ENCODE results near the gene EDDM13. TPM values are rescaled to one million over a fixed set of nuclear protein-coding genes. Genes with fewer than 3 reads are reported as not detected.
A peak's percentile ranks its signal among the peaks of the same experiment; 100 is the strongest.
"Not testable (repeated sequence)": the region's sequence is repeated elsewhere in the genome, so short reads cannot be mapped to it uniquely, and the experiment has no call there.

The EDDM13 gene, protein sequence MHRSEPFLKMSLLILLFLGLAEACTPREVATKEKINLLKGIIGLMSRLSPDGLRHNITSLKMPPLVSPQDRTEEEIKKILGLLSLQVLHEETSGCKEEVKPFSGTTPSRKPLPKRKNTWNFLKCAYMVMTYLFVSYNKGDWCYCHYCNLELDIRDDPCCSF
- 0.29 and 0.51 TPM in 2 replicates for total RNA-seq

DNA sequence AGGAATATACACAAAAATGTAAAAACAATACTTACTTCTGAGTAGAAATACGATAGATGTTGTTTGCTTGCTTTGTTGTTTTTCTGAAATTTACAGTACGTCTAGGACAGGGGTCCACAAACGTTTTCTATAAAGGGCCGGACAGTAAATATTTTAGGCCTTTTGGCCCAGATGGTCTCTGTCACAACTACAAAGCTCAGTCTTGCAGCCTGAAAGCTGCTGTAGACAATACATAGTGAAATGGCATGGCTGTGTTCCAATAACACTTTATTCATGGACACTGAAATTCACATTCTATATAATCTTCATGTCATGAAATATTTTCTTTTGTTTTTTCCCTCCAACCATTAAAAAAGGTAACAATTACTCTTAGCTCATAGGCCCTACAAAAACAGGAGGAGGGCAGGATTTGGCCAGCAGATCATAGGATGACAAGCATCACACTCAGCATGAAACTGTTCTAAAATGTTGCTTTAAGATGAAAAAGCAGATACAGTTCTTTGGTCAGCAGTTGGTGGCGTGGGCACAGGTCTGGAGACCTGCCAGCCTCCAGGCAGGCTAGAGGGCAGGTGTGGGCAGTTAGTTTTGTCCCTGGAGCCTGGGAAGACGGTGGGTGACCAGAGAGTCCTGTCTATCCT lies at the start of gene EDDM13:
EDDM13 (plus strand) TSS at position 588 of the 638 bp plus-strand sequence. CDS start 87 bp downstream, outside the sequence.
- peak within 1 kb of the TSS; percentile 8 for H3K27ac Mint-ChIP-seq
- no peak for DNase-seq (ENCODE audit: low spot score)
- peaks cover 4% of the 10 kb centered on the region for H3K9me3 Mint-ChIP-seq
- no peaks in the 10 kb centered on the region for H3K36me3 Mint-ChIP-seq (ENCODE audit: low read depth)
- no peaks in the 10 kb centered on the region for H3K4me1 Mint-ChIP-seq (ENCODE audit: low read depth)
- intact Hi-C loops (cut with micrococcal nuclease): no loop called here
- H3K4me3 Mint-ChIP-seq: no peak within 1 kb of the TSS
- no peaks in the 10 kb centered on the region for H3K27me3 Mint-ChIP-seq (ENCODE audit: insufficient read depth)

DNA sequence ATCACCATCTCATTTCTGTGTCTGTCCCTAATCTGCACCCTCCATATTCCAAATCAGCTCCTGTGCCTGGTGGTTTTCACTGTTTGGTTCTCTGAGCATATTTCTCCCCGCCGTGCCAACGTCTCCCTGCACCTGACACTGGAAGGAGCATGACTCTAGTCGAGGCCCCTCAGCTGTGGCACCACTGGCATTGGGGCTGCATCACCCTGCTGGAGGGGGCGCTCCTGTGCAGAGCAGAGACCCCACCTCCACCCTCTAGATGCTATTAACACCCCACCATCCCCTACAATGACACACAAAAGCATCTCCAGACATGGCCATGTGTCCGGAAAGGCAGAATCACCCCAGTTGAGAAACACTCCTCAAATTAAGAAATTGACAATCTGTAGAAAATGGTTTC lies 49.6 kb upstream of the EDDM13 start:
- H3K27ac Mint-ChIP-seq: no peak overlapping the region
- intact Hi-C loops (cut with micrococcal nuclease): no loop called here

DNA sequence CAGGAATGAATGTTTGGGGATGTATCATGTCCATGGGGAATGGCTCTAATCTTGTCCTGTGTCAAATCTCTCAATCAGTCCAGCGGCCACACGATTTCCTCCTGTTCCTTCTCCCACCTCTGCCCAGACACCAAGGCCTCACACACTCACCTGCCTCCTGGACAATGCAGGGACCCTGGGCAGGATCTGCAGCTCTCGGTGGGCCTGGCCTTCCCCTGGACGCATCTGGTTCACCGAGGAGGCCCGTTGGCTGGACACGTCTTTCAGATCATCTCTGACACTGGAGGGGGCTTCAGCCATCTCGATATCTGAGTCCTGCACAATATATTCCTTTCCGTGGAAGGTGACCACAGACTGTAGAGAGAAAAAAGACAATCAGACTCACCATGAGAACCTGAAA lies 49.1 kb upstream of the EDDM13 start:
- Mint-ChIP-seq H3K27me3 (ENCODE audit: insufficient read depth) (no peaks in the 10 kb centered on the region), H3K9me3 (no peaks in the 10 kb centered on the region), H3K27ac (no peak overlapping the region), H3K36me3 (ENCODE audit: low read depth) (no peaks in the 10 kb centered on the region), H3K4me1 (ENCODE audit: low read depth) (no peaks in the 10 kb centered on the region), H3K4me3 (no peak overlapping the region)
- DNase-seq (ENCODE audit: low spot score): no peak
- intact Hi-C loops (cut with micrococcal nuclease): no loop called here

More for the DNA sequence above, 49.6 kb upstream of the EDDM13 start:
- no peak overlapping the region for H3K4me3 Mint-ChIP-seq
- no peaks in the 10 kb centered on the region for H3K36me3 Mint-ChIP-seq (ENCODE audit: low read depth)
- H3K4me1 Mint-ChIP-seq (ENCODE audit: low read depth): no peaks in the 10 kb centered on the region
- no peaks in the 10 kb centered on the region for H3K9me3 Mint-ChIP-seq
- H3K27me3 Mint-ChIP-seq (ENCODE audit: insufficient read depth): no peaks in the 10 kb centered on the region
- DNase-seq (ENCODE audit: low spot score): no peak

DNA sequence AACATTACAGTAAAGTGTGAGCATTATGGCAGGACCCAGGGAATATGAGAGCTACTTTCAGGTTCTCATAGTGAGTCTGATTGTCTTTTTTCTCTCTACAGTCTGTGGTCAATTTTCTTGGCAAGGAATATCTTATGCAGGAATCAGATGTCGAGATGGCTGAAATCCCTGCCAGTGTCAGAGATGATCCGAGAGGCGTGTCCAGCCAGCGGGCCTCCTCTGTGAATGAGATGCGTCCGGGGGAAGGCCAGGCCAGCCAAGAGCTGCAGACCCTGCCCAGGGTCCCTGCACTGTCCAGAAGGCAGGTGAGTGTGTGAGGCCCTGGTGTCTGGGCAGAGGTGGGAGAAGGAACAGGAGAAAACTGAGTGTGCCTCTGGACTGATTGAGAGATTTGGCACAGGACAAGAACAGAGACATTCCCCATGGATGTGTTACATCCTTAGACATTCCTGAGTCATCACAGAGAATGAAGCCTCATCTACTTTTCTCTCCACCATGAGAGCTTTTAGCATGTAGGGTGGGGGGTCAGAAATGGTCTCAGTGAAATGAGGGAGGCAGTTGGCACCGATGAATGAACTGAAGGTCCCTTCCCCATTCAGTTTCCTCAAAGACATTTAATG lies 27.3 kb upstream of the EDDM13 start:
- Mint-ChIP-seq H3K9me3 (no peaks in the 10 kb centered on the region), H3K36me3 (ENCODE audit: low read depth) (no peaks in the 10 kb centered on the region), H3K4me1 (ENCODE audit: low read depth) (no peaks in the 10 kb centered on the region), H3K27ac (no peak overlapping the region), H3K4me3 (no peak overlapping the region), H3K27me3 (ENCODE audit: insufficient read depth) (no peaks in the 10 kb centered on the region)
- intact Hi-C loops (cut with micrococcal nuclease): no loop called here
- no peak for DNase-seq (ENCODE audit: low spot score)

DNA sequence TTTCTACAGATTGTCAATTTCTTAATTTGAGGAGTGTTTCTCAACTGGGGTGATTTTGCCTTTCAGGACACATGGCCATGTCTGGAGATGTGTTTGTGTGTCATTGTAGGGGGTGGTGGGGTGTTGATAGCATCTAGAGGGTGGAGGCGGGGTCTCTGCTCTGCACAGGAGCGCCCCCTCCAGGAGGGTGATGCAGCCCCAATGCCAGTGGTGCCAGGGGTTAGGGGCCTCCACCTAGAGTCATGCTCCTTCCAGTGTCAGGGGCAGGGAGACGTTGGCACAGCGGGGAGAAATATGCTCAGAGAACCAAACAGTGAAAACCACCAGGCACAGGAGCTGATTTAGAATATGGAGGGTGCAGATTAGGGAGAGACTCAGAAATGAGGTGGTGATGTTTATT lies 26.8 kb upstream of the EDDM13 start:
- H3K4me3 Mint-ChIP-seq; H3K36me3 Mint-ChIP-seq (ENCODE audit: low read depth); intact Hi-C loops (cut with micrococcal nuclease); DNase-seq (ENCODE audit: low spot score); H3K4me1 Mint-ChIP-seq (ENCODE audit: low read depth); H3K9me3 Mint-ChIP-seq; H3K27me3 Mint-ChIP-seq (ENCODE audit: insufficient read depth); H3K27ac Mint-ChIP-seq: not testable (repeated sequence)

DNA sequence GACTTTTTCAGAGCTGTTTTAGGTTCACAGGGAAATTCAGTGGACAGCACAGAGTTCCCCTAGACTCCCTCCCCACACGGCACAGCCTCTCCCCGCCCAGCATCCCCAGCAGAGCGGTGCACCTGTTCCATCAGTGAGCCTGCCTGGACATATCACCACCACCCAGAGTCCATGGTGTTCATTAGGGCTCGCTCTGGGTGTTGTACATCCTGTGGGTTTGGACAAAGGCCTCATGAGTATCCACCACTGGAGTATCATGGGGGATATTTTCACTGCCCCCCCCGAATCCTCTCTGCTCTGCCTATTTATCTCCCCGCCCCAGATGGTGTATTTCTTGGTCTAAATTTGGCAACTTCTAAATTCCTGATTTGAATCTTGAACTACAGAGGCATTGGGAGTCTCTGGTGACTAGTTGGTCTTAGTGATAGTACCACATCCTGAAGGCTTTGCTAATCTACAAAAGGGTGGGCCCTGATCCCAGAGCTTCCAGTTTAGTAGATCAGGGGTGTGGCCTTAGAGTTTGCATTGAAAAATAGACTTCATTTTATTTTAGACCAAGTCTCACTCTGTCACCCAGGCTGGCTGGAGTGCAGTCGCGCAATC lies 23.7 kb upstream of the EDDM13 start:
- intact Hi-C loops (cut with micrococcal nuclease); DNase-seq (ENCODE audit: low spot score); H3K36me3 Mint-ChIP-seq (ENCODE audit: low read depth); H3K4me1 Mint-ChIP-seq (ENCODE audit: low read depth); H3K4me3 Mint-ChIP-seq; H3K27ac Mint-ChIP-seq; H3K9me3 Mint-ChIP-seq; H3K27me3 Mint-ChIP-seq (ENCODE audit: insufficient read depth): not testable (repeated sequence)

DNA sequence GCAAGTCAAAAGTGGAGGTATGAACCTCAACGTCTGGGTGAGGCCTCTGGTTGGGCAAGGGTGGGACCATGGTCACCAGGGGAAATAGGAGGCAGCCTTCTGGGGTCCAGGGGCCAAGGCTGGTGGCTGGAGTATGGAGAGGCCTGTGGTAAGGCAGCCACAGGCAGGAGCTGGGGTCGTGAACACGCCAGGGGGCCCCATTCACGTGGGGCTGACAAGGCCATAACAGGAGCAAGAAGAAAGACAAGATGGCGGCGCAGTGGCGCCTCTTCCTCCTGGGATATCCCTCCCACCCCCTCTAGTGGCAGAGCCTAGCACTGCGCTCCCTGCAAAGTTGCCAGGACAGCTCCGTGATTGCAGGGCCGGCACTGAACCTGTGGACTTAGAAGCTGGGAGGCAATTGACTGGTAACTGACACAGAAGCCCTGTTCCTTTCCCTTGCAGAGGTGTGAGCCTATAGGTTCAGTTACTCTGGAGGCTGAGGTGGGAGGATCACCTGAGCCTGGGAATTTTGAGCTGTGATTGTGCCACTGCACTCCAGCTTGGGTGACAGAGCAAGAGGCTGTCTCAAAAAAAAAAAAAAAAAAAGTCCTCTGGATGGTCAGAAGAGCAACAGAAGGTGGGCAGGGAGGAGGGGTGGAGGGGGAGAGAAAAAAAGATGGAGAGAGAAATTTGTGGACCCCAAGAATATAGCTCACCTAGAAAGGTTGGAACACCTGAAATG lies 19.7 kb upstream of the EDDM13 start:
- Mint-ChIP-seq H3K4me1 (ENCODE audit: low read depth) (no peaks in the 10 kb centered on the region), H3K27ac (no peak overlapping the region), H3K36me3 (ENCODE audit: low read depth) (no peaks in the 10 kb centered on the region), H3K4me3 (no peak overlapping the region), H3K27me3 (ENCODE audit: insufficient read depth) (no peaks in the 10 kb centered on the region), H3K9me3 (peaks cover 8% of the 10 kb centered on the region)
- peak; percentile 45 for DNase-seq (ENCODE audit: low spot score)
- intact Hi-C loops (cut with micrococcal nuclease): loop anchor here (1.0 to 2.0 kb wide), 5 partner anchors 62 to 186 kb away; partner anchors contain the start of gene ZSCAN5A

DNA sequence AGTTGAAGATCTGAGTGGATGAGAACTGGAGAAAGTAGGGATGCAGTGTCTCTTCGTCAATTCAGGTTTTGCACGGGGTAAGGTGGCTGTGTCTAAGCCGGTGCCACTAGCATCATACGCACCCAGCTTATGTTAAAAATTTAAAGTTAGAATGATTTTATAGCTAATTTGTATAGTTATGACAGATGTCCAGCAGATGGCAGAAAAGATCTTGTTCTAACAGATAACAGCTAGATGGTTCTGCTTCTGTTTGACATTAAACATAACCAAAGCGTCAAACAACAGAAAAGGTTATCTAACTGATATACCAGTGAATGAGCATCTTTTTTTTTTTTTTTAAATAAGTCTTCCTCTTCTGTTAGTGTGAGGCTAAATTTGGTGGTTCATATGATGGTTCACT lies 18.8 kb upstream of the EDDM13 start:
- H3K36me3 Mint-ChIP-seq (ENCODE audit: low read depth): no peaks in the 10 kb centered on the region
- no peak for DNase-seq (ENCODE audit: low spot score)
- peaks cover 8% of the 10 kb centered on the region for H3K9me3 Mint-ChIP-seq
- H3K27me3 Mint-ChIP-seq (ENCODE audit: insufficient read depth): no peaks in the 10 kb centered on the region
- H3K4me1 Mint-ChIP-seq (ENCODE audit: low read depth): no peaks in the 10 kb centered on the region
- no peak overlapping the region for H3K4me3 Mint-ChIP-seq
- intact Hi-C loops (cut with micrococcal nuclease): loop anchor here (1.0 to 2.0 kb wide), 5 partner anchors 61 to 187 kb away; partner anchors contain the start of gene ZSCAN5A
- no peak overlapping the region for H3K27ac Mint-ChIP-seq

DNA sequence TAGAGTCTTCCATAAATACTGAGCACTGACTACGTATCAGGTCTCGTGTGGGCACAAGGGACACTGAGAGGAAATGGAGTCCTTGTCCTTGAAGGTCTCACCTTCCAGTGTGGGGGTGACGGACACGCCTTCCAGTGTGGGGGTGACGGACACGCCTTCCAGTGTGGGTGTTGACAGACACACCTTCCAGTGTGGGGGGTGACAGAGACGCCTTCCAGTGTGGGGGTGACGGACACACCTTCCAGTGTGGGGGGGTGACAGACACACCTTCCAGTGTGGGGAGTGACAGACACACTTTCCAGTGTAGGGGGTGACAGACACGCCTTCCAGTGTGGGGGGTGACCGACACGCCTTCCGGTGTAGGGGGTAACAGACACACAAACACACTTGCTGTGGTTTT lies 14.3 kb upstream of the EDDM13 start:
- DNase-seq (ENCODE audit: low spot score): no peak
- Mint-ChIP-seq H3K4me1 (ENCODE audit: low read depth) (no peaks in the 10 kb centered on the region), H3K9me3 (no peaks in the 10 kb centered on the region), H3K27ac (no peak overlapping the region), H3K27me3 (ENCODE audit: insufficient read depth) (no peaks in the 10 kb centered on the region), H3K4me3 (no peak overlapping the region), H3K36me3 (ENCODE audit: low read depth) (no peaks in the 10 kb centered on the region)
- intact Hi-C loops (cut with micrococcal nuclease): no loop called here

DNA sequence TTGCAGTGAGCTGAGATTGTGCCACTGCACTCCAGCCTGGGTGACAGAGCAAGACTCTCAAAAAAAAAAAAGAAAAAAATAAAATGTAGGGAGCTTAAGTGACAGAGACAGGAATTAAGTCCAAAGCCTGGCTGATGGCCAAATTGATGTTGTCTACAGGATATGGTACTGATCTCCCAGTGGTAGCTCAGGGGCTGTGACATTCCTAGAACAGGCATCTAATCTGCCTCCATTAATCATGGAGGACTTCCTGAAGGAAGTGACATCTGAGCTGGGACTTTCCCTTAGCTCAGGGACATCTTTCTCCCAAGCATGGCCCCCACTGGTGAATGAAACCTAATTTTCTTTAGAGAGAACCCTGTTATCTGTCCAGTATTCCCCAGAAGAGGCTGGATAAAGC lies 11.4 kb upstream of the EDDM13 start:
- H3K36me3 Mint-ChIP-seq (ENCODE audit: low read depth): no peaks in the 10 kb centered on the region
- intact Hi-C loops (cut with micrococcal nuclease): no loop called here
- H3K4me1 Mint-ChIP-seq (ENCODE audit: low read depth): no peaks in the 10 kb centered on the region
- no peaks in the 10 kb centered on the region for H3K9me3 Mint-ChIP-seq
- no peak for DNase-seq (ENCODE audit: low spot score)
- H3K27me3 Mint-ChIP-seq (ENCODE audit: insufficient read depth): no peaks in the 10 kb centered on the region
- H3K27ac Mint-ChIP-seq: no peak overlapping the region
- no peak overlapping the region for H3K4me3 Mint-ChIP-seq

DNA sequence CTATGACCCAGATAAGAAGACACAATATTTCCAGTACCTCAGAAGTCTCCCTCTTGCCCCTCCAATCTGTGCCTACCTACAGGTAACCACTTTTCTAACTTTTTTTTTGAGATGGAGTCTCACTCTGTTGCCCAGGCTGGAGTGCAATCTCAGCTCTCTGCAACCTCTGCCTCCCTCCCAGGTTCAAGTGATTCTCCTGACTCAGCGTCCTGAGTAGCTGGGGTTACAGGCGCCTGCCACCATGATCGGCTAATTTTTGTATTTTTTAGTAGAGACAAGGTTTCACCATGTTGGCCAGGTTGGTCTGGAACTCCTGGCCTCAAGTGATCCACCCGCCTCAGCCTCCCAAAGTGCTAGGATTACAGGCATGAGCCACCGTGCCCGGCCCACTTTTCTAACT lies 10.6 kb upstream of the EDDM13 start:
- H3K36me3 Mint-ChIP-seq (ENCODE audit: low read depth); H3K27ac Mint-ChIP-seq; H3K4me3 Mint-ChIP-seq; DNase-seq (ENCODE audit: low spot score); H3K9me3 Mint-ChIP-seq; H3K27me3 Mint-ChIP-seq (ENCODE audit: insufficient read depth); intact Hi-C loops (cut with micrococcal nuclease); H3K4me1 Mint-ChIP-seq (ENCODE audit: low read depth): not testable (repeated sequence)

DNA sequence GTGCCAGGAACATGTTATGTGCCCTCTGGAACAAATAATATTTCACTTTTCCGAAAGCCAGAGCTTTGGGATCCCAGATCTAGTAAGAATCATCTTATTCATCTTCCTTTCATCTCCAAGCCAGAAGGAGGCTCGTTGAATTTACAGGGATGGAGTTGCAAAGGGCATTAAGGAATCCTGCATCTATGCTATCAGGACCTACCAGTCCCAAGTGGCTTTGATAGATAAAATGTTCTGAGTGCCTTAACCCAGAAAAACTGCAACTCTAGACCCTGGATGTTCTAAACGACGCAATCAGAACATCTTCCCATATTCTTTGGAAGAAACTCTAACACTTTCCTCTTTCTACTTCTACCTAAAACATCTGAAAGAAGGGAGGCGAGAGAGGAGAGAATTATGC lies 9.2 kb upstream of the EDDM13 start:
- intact Hi-C loops (cut with micrococcal nuclease): no loop called here
- DNase-seq (ENCODE audit: low spot score): no peak
- Mint-ChIP-seq H3K9me3 (no peaks in the 10 kb centered on the region), H3K27me3 (ENCODE audit: insufficient read depth) (no peaks in the 10 kb centered on the region), H3K36me3 (ENCODE audit: low read depth) (no peaks in the 10 kb centered on the region), H3K27ac (no peak overlapping the region), H3K4me1 (ENCODE audit: low read depth) (no peaks in the 10 kb centered on the region), H3K4me3 (no peak overlapping the region)

DNA sequence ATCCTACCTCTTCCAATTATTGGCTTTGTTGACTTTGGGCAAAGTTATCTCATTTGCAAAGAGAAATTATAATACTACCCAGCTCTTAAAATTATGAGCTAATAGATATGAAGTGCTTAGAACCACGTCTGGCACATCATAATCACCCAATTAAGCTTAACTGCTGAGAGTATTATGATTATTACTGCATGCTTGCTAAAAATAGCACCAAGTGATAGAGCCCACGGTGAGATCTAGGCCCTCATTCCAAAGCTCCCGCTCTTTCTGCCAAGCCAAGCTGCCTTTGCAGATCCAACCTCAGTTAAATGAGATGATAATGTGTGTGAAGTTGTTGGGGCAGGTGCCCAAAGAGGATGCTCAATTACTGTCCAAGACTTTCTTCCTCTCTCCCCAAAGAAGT lies 6.5 kb upstream of the EDDM13 start:
- Mint-ChIP-seq H3K4me1 (ENCODE audit: low read depth) (no peaks in the 10 kb centered on the region), H3K27me3 (ENCODE audit: insufficient read depth) (no peaks in the 10 kb centered on the region), H3K36me3 (ENCODE audit: low read depth) (no peaks in the 10 kb centered on the region), H3K4me3 (no peak overlapping the region), H3K9me3 (no peaks in the 10 kb centered on the region), H3K27ac (no peak overlapping the region)
- intact Hi-C loops (cut with micrococcal nuclease): no loop called here
- no peak for DNase-seq (ENCODE audit: low spot score)
